COLO668 (cell line): ENCODE measurements around the gene MBP.

Experiments
- DNase-seq: peaks from one replicate; lab custom pipeline; 2025; ENCODE audit not compliant: unreplicated experiment; lab: John Stamatoyannopoulos, UW

MBP gene

DNA sequence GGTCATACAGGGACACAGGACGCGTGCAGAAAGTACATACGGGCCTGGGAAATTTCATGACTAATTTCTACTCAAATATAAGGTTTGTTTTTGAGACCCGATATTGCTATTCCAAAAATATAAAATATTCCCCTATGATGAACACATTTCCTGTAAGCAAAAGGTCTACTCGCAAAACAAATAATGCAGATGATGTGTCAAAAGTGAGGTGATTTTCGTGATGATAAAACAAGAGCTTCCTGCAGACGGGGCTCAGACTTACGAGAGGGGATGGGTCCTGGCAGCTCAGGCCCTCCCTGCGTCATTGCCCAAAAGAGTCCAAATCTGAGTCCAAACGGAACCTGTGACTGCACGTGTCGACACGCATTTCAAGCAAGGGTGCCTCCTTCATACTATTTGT lies 62.7 kb downstream of the MBP start:
- DNase-seq: no peak

DNA sequence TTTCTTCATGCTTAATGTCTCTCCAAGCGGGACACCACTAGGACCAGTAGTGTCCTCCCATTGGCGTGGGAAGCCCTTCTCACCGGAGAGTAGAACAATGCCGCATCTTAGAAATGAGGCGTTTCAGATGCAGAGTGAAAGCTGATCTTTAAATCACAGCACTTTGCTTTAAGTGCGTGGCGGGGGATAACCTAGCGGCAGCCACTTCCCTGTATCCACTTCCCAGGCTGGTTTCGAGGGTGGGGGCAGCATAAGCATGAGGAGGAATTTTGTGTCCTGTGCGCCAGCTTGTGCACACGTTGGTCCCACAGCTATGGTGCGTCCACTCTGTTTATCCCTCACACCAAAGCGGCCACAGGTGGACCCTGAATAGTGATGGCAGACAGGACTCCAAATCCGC lies 63.1 kb downstream of the MBP start:
- DNase-seq: no peak

DNA sequence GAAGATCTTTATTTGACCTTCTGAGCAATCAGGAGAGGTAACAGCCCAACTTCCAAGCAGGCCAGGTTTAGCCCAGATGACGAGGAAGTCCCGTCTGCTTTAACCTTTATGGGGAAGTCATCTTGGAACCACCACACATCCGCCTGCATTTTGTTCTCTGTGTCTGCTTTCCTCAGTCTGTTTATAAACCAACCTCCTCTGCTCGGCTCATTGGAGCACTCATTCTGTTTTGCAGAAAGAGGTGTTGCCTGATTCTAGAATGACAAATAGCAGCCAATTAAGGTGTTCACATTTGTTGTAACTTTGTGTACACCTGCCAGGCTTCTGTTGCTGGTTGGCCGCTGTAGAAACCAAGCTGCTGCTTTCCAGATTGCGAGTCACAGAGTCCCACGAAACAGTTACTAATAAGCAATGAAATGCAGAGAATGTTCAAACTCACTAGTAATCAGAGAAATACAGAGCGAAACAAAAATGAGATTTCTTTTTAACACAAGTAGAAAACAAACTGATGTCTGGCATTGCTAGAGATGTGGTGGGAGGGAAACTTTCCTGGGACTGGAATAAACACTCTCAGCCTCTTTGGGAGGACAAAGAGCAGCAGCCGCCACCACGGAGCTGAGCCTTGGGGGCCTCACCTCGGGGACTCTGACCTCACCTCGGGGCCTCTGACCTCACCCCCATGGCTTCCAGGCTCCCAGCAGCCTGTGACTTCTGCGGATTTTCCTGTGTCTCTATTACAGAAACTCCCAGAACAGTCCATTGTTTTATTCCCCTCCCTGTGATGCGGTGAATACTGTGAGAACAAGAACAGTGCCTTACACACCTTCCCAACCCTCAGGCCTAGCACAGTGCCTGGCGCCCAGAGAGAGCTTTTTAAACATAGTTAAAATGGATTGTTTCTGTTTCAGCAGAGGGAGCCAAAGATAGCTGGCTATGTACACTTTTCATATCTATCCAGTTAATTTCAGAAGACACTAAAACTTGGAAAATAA lies 64.0 kb downstream of the MBP start:
- no peak for DNase-seq

DNA sequence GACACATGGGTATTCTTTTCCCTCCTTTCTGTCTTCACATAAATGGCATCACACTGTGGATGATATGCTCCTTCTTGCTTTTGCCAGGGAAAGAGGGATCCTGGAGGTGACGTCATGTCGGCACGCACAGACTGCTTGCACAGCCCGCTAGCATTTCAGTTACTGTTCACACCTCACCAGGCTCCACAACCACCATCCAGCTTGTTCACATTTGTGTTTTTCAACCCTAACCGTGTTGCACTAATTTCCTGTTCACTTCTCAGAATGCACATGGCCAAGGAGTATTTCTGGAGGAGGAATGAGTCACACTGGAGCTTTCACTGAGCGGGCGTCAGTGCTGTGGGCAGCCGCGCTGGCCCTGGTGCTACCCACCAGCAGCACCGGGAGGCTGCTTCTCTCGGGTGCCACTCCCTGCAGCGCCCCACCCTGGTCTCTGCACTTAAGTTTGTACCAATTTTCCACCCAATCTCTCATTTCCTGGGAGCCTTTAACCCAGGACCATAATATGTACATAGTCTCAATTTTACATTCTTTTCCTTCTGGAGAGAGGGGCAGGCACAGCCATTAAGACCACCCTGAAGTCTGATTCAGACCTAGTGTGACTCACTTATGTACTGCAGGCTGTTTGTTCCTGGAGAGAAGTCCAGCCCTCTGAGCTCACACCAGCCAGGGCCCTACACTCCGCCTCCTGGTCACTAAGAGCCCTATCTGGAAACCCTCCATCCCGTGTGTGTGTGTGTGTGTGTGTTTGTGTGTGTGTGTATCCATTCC lies 65.1 kb downstream of the MBP start:
- DNase-seq: no peak

DNA sequence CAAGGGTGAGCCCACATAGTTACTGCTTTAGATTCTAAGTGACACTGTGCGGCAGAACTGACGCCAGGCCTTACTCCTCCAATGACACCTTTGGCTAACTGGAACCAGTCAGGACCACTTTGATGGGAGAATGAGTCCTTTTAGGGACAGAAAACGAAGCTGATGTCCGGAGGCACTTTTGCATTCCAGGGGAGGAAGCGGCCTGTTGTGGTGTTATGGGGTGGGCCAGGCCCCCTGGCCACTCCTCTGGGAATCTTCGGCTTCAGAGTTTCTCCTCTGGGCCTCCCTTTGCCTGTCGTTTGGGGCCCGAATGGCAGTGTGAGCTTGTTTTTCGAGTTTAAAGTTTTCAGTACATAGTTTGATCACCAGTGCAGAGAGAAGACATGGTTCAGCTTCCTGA lies 65.9 kb downstream of the MBP start:
- no peak for DNase-seq

DNA sequence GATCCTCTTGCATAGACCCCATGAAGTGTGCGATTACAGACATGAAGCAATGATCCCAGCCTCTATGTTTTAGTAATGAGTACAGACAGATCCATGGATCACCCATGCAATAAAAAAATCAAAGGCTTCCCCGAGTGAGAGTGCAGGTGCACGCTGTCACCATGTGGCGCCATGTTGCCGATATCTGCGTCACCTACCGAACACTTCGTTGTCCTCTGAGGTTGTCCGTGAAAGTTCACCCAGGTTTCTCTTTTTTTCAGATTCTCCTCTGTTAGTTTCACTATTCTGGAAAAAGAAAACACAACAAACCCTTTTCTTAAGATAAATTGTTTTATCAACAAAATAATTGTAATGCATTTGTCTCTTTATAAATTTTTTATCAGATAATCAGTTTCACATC lies 66.5 kb downstream of the MBP start:
- no peak for DNase-seq

DNA sequence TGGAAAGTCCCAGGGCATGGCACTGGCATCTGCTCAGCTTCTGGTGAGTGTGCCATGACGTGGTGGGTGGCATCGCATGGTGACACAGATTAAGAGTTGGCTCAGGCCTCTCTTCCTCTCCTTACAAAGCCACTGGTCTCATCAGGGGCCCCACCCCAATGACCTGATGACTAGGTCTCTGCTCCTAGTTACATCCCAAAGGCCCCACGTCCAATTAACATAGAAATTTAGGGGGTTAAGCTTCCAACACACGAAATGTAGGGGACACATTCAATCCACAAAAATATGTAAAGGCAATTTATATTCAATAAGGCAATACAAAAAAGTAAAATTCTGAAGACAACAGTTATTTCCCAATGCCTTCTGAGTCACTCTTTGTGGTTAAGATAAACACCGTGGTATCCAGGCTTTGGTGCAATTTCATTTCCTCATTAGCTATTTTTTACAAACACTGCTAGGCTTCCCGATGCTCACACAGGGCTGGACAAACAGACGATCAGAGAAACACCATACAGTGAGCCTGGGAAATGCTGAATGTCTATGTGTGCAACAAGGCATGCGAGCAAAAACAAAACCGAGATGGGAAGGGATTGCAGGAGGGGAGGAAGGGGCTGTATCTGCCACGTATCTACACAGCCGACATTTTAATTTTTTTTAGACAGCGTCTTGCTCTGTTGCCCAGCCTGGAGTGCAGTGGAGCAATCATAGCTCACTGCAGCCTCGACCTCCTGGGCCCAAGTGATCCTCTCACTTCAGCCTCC lies 67.2 kb downstream of the MBP start:
- DNase-seq: no peak

DNA sequence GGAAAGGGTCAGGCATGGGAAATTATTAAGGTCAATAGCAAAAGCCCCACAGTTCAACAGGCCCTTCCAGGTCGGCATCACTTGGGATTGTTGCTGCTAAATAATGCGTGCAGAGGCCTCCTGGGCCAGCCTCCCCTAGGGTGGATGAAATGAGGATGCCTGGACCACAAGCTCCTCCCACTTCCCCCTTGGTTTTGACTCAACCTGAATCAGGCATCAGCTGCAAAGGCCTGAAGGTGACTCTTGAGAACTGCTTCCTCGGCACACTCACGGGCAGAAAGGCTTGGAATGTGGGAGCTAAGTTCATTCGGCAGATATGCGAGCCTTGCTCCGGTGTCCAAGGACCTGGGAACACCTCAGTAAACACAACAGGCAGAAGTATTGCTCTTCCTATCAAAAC lies 69.3 kb downstream of the MBP start:
- no peak for DNase-seq

DNA sequence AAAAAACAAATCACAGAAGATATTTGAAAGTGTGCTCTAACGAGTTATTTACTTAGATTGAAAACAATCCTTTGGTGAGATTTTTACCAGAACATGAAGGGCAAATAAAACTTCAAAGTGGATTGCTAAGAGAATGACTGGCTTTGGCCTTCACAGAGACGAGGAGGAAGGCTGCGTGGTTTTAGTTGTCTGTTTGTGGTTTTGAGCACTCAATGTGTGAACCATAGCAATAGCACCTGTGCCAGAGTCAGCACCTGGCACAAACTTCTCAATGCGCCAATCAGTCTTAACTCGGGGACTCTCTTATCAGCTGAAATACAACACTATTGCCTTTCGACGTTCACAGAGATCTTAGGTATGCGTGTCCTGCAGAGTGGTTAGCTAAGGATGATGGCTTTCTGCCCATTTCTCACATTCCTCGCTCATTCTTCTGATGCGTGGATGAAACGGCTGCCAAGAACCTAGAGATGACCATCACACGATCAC lies 70.0 kb downstream of the MBP start:
- no peak for DNase-seq

DNA sequence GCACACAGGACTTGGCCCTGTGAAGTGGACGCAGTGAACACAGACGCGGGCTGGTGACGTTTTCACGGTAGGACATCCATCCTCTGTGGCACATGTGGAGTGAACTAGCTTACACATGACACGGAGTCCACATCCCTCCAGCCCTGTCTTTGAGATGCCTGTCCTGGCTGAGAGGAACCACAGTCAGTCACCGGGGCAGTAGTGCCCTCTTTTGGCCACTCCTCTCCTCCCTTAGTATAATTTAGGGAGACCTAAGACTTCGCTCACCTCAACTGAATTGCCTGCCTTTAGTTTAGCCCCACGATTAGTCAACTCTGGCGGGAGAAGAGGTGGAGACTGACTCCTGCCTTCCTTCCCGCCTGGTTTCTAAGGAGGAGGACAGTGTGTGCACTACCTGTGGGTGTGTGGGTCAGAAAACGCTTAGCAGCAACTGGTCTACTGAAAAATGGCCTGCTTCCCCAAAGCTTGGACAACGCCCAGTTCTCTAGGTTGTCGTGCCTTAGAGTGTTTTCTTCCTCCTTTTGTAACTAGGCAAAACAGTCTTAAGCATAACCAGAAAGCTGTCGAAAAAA lies 70.6 kb downstream of the MBP start:
- no peak for DNase-seq

DNA sequence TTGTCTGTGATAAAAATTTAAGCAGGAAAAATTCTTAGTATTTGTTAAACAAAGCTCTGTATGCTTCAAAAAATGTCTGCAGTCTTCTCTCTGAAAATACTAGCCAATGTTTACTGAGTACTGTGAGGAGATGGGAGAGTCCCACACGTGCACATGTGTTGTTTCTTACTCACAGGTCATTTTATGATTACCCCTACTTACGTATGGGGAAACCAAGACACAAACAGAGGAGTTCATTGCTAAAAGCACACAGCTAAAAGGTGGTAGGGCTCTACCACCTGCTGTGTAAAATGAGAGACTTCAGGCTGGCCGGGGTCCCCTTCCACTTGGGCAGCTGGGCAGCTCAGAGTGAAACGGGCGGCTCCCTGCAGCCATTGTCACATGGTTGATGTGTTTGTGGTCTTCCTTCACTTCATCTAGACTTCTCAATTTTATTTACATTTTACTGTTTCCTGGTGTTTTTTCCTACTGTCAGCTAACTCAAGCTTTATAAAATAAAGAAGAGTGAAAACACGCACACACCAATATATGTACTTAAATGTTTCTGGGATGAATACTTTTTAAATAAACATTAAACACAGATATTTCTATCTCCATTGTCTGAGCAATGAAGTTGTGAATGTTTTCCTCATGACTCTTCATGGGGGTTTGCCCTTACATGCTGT lies 71.2 kb downstream of the MBP start:
- no peak for DNase-seq

DNA sequence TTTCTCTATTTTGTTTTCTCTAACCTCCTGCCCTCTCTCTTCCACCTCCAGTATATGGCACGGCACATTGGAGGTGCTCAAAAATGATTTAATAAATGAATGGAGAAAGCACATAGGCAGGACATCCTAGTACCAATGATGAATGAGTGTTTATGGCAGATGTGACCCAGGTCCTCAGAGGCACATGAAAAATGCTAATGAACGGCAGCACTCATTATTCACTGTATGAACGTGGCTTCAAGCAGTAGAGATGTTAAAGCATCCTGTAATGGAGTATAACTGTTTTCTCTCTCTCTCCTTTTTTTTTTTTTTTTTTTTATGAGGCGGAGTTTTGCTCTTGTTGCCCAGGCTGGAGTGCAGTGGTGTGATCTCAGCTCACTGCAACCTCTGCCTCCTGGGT lies 72.4 kb downstream of the MBP start:
- no peak for DNase-seq

DNA sequence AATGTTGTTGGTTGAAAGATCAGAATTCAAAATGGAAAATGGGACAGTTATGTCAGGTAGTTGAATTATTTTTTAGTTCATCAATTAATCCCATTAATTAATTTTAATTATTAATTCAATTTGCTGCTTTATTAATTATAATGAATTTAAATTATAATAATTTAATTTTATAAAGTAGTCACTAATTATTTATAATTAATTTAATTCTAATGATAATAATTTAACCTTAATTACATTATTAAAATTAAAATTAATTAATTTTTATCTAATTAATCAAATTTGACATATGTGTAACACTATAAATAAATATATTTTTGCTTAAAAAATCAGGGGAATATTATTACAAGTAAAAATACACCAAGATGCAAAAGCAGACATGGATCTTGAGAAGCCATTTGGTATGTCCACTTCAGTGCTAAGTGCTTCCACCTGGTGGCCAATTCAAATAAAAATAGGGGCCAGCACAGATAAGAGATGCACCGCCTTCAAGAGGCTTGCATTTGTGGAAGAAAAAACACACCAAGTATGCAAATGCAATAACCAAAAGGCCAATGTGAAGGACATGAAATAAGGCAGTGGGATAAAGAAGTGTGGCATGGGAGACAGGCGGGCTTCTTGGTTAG lies 73.2 kb downstream of the MBP start:
- DNase-seq: peak; percentile 53

DNA sequence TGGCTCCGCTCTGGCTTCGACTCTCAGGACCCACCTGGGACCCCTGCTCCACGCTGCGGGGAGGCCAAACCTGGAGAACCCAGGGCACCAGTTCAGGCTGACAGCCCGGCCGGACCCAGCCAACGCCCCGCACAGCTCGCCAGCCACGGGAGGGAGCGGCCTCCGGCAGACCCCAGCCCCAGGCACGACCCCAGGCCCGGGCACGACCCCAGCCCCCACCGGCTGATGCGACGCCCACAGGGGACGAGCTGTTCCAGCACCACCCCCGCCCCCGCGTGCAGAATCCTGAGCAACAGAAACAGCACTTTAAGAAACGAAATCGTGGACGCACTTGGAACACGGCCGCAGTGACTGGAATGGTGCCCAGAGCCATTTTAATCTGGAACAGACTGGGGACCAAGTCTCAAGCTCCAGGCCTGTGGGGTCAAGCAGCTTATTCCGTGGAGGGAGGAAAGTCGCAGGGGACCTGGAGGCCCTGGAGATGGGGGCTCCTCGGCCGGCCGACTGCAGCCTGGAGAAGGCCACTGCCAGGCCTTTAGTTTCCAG lies 74.2 kb downstream of the MBP start:
- DNase-seq: no peak

DNA sequence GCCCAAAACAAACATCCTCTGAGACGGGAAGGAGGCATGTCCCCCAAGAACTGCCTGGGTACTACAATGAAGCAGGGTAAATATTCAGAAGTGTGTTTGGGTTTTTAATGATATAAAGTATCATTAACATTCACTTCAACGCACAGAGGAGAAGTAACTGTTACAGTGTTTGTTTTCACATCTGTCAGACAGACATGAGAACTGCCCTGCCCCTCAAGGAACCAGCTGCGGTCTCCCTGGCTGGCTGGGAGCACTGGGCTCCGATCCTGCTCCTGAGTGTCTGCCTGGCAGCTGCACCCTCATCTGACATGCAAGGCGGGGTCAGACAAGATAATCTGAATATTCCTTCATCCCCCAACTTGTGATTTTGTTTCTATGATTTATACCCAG lies 75.6 kb downstream of the MBP start:
- peak; percentile 64 for DNase-seq

DNA sequence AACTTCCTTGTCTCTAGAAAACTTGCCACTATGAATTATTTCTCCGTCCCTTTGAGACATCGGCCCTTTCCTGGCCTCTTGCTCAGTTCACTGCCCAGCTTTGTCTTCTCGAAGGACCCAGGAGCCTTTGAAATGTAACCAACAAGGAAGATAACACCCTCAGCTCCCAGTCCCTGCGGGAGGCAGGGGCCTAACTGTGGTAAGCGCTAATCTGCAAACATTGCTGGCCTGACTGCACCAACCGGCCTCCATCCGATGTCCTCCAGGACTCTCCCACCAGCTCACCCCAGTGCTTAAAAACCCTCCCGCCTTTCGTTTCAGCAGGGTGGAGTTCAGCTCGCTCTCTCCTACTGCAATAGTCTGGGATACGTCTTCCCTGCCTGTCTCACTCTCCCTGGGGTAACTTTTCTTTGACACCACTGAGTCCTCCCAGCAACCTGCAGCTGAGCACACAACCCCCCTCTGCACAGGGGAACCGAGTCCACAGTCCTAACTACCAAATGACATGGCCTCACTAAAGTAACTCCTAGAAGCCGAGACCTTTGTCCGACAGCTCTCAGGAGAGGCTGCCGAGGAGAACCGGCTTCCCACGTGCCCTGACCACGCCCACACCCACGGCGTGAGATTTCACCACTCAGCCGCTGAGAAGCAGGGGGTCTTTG lies 76.1 kb downstream of the MBP start:
- peak; percentile 69 for DNase-seq

DNA sequence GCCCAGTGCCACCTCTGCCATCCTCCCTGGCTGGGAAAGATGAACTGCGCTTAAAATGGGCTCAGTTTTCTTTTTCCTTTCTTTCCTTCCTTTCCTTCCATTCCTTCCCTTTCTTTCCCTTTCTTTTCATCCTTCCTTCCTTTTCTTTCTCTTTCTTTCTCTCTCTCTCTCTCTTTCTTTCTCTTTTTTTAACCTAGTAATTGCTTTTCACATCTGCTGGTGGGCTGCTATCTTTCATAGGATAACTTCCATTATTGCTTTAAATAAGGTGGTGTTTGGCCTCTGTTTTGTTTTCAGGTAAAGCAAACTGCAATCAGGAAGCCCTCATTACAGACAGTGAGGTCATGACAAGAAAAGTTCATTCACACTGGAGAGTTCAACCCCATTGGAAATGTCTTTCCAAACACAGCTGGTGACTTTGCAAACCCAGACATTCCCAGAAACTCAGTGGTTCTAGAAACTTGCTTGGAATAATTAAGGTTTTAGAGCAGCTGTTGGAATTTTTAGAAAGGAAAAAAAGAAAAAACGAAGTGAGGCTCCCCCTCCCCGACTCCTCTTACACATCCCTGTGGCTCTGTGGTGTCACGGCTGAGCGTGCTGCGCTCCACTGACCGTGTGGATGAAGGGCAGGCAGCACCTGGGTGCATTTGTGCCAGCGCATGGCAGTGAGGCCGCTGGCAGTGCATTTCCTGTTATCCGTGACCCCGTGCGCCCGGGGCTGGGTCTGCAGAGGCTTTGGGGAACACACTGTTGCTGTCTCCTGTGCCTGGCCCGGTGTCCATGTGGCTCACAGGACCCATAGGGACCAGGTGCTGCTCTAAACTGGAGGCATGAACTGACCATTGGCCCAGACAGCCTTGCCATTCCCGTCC lies 76.9 kb downstream of the MBP start:
- DNase-seq: peak; percentile 72
